Upper lobe of left lung (tissue), 4 donors: ENCODE results near the gene DEPP1.

Experiments used
- CTCF ChIP-seq, 6 experiments: fragments of 450-650 bp in 4 of 6; fragments of 200-600 bp in 2 of 6; sonication (generic) in 2 of 6; IDR thresholded peaks; one replicate each; pipeline ENCODE4 v1.5.1; 2016 to 2019; ENCODE audit warnings: antibody characterized with exemption in 6 of 6
- POLR2A ChIP-seq, 4 donors: fragments of 450-650 bp; IDR thresholded peaks; one replicate each; pipeline ENCODE4 v1.5.1; 2016 to 2017; ENCODE audit warnings: antibody characterized with exemption in 4 of 4, mild to moderate bottlenecking in 2 of 4

GRCh38 chr10:44960088-44960460 is 18.5 kb downstream of the DEPP1 start:
- TF ChIP-seq CTCF (IDR thresholded peaks at IDR 0.05) (no peak), POLR2A (IDR thresholded peaks at IDR 0.05) (no peak)
